H1 (cell line): ENCODE data around the gene KCND1.

Experiments
- CEBPB ChIP-seq: IDR thresholded peaks from 2 replicates; pipeline ENCODE4 v1.6.1; 2012; ENCODE audit warnings: low read depth, low read length
- CTCF ChIP-seq, 3 experiments: IDR thresholded peaks; 1 replicate in 2 of 3; 2 replicates in 1 of 3; pipeline versions ENCODE4 v1.5.1 to v1.6.1; 2011; ENCODE audit warnings: low read length in 3 of 3, mild to moderate bottlenecking in 3 of 3, inconsistent platforms in 2 of 3, low read depth in 1 of 3, moderate library complexity in 1 of 3; ENCODE audit not compliant: insufficient read depth in 1 of 3; ENCODE audit errors: control extremely low read depth in 1 of 3
- EZH2 ChIP-seq: fragments of 200-600 bp; sonication (generic); IDR thresholded peaks from 2 replicates; pipeline ENCODE4 v1.7.1; 2012; ENCODE audit warnings: low read depth, mild to moderate bottlenecking, moderate library complexity, low read length, inconsistent platforms; ENCODE audit not compliant: severe bottlenecking
- HDAC2 ChIP-seq, 2 experiments: fragments of 300-600 bp in 1 of 2; sonication (generic) in 1 of 2; IDR thresholded peaks; 2 replicates each; pipeline ENCODE4 v1.6.1; 2011 to 2012; ENCODE audit warnings: low read depth in 2 of 2, low read length in 2 of 2, mild to moderate bottlenecking in 2 of 2, moderate library complexity in 2 of 2, borderline replicate concordance in 1 of 2, inconsistent platforms in 1 of 2
- NRF1 ChIP-seq: IDR thresholded peaks from 2 replicates; pipeline ENCODE4 v1.6.1; 2011; ENCODE audit warnings: mild to moderate bottlenecking, low read depth, low read length, improper control_type of control experiment
- POLR2AphosphoS5 ChIP-seq: IDR thresholded peaks from 2 replicates; pipeline ENCODE4 v1.6.1; 2011; ENCODE audit warnings: low read depth, low read length
- RNF2 ChIP-seq: fragments of 200-900, 300-1000 bp; sonication (generic); IDR thresholded peaks from 2 replicates; pipeline ENCODE4 v1.7.1; 2016; ENCODE audit warnings: borderline replicate concordance, low read depth, mild to moderate bottlenecking, antibody characterized with exemption, low read length; ENCODE audit not compliant: poor library complexity, severe bottlenecking; ENCODE audit errors: missing control alignments

- TF ChIP-seq HDAC2 (IDR thresholded peaks at IDR 0.05; ENCODE audit: borderline replicate concordance in 1 of 2, low read depth in 2 of 2, low read length in 2 of 2), result no peak
- no peak for TF ChIP-seq NRF1
- TF ChIP-seq CEBPB, result no peak
- no peak for TF ChIP-seq RNF2
- TF ChIP-seq POLR2AphosphoS5, result no peak
- TF ChIP-seq EZH2, result no peak
- no peak for TF ChIP-seq CTCF (IDR thresholded peaks at IDR 0.05; ENCODE audit: control extremely low read depth in 1 of 3, insufficient read depth in 1 of 3, low read depth in 1 of 3, low read length in 3 of 3)
Measured at GRCh38 chrX:48996969-48997368, 25.3 kb upstream of the KCND1 start.
